ENCODE data around the gene PLA2G15. TPM values are rescaled to one million over a fixed set of nuclear protein-coding genes. Genes with fewer than 3 reads are reported as not detected.

Gene PLA2G15
- total and polyA plus RNA-seq, 9 donors, result 7.3 to 18.4 (median 9.7) TPM

GRCh38 chr16:68292425-68292824 is 47.3 kb downstream of the PLA2G15 start:
- DNase-seq, result no peak
- Histone ChIP-seq H3K27ac (no peak overlapping the region), H3K9me3 (no peaks in the 10 kb centered on the region), H3K27me3 (no peaks in the 10 kb centered on the region), H3K4me3 (no peak overlapping the region), H3K4me1 (ENCODE audit: insufficient read depth) (peaks cover 5% of the 10 kb centered on the region), H3K36me3 (no peaks in the 10 kb centered on the region)
- TF ChIP-seq EP300 (IDR thresholded peaks at IDR 0.05), result no peak
- no peak for TF ChIP-seq CTCF (IDR thresholded peaks at IDR 0.05)
- TF ChIP-seq POLR2A (IDR thresholded peaks at IDR 0.05), result no peak
- 90 to 96% (median 94%) methylated on average over 5 of the region's 5 CpGs for WGBS, 3 donors
- intact Hi-C loops (cut with DNase I), result no loop called here

DNA sequence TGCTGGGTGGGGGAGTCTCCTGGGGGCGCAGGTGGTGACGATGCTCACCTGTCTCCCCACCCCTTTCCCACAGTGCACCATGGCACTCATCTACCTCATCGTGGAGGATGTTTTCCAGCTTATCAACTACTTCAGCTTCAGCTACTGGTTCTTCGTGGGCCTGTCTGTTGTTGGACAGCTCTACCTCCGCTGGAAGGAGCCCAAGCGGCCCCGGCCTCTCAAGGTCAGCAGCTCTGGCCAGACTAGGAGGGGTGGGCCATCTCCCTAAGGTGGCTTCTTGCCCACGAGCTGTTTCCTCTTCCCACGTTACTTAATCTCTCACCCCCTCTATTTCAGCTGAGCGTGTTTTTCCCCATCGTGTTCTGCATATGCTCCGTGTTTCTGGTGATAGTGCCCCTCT is 51.1 kb downstream of the PLA2G15 start:
- no peak overlapping the region for H3K4me3 ChIP-seq
- H3K36me3 ChIP-seq, result no peaks in the 10 kb centered on the region
- TF ChIP-seq POLR2A (IDR thresholded peaks at IDR 0.05) (no peak), CTCF (IDR thresholded peaks at IDR 0.05) (no peak)
- H3K27ac ChIP-seq, result no peak overlapping the region
- intact Hi-C loops (cut with DNase I), result no loop called here
- peak; percentile 35 to 68 (median 54) for DNase-seq
- 12 to 29% (median 20%) methylated on average over 12 of the region's 12 CpGs for WGBS, 3 donors
- H3K9me3 ChIP-seq, result no peaks in the 10 kb centered on the region
- no peaks in the 10 kb centered on the region for H3K27me3 ChIP-seq
- H3K4me1 ChIP-seq (ENCODE audit: insufficient read depth), result peaks cover 5% of the 10 kb centered on the region

DNA sequence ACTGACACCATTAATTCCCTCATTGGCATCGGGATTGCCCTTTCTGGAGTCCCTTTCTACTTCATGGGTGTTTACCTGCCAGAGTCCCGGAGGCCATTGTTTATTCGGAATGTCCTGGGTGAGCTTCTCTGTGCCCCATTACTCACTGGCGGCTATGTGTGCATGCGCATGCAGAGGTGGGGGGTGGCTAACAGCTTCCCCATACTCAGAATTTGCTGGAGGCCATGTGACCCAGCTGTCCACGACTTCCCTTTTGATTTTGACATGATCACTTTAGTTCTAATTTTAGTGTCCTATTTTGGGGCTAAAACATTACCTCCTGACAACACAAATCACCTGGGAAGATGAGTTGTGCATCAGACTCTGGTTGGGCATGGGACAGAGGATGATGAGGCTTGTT is 51.5 kb downstream of the PLA2G15 start:
- DNase-seq, result no peak
- H3K27ac ChIP-seq, result no peak overlapping the region
- peaks cover 5% of the 10 kb centered on the region for H3K4me1 ChIP-seq (ENCODE audit: insufficient read depth)
- H3K27me3 ChIP-seq, result no peaks in the 10 kb centered on the region
- 59 to 72% (median 71%) methylated on average over 6 of the region's 6 CpGs for whole genome bisulfite sequencing, 3 donors
- no peaks in the 10 kb centered on the region for H3K36me3 ChIP-seq
- H3K9me3 ChIP-seq, result no peaks in the 10 kb centered on the region
- no peak overlapping the region for H3K4me3 ChIP-seq
- TF ChIP-seq POLR2A (IDR thresholded peaks at IDR 0.05), result no peak
- no peak for TF ChIP-seq EP300 (IDR thresholded peaks at IDR 0.05)
- no peak for TF ChIP-seq CTCF (IDR thresholded peaks at IDR 0.05)
- intact Hi-C loops (cut with DNase I), result no loop called here

DNA sequence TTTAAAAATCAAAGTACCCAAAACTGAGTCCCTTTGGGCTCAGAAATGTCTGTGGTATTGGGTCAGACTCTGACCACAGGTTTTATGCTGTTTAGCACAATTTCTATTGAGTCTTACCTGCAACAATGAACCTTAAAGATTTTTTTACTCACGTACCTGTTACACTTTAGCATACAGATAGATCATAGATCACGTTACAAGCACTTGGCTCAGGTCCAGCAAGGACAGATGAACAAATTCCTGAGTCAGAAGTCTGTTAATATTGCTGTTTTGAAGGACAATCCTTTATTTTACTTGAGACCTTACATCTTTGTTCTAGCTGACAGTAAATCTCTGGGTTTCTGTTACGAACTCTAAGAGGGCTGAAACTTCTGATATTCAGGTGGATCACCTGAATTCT is 52.7 kb downstream of the PLA2G15 start:
- Histone ChIP-seq H3K4me1 (ENCODE audit: insufficient read depth) (peaks cover 5% of the 10 kb centered on the region), H3K27ac (no peak overlapping the region), H3K4me3 (no peak overlapping the region), H3K27me3 (no peaks in the 10 kb centered on the region), H3K36me3 (no peaks in the 10 kb centered on the region), H3K9me3 (no peaks in the 10 kb centered on the region)
- DNase-seq, result no peak
- TF ChIP-seq CTCF (IDR thresholded peaks at IDR 0.05) (no peak), POLR2A (IDR thresholded peaks at IDR 0.05) (no peak), EP300 (IDR thresholded peaks at IDR 0.05) (no peak)
- intact Hi-C loops (cut with DNase I), result no loop called here
- 63 to 64% (median 64%) methylated on average over 3 of the region's 3 CpGs for WGBS, 3 donors

GRCh38 chr16:68298312-68298711 is 53.1 kb downstream of the PLA2G15 start:
- intact Hi-C loops (cut with DNase I), result no loop called here
- no peak overlapping the region for H3K4me3 ChIP-seq
- WGBS, 3 donors, result 76 to 95% (median 79%) methylated on average over 3 of the region's 3 CpGs
- TF ChIP-seq POLR2A (IDR thresholded peaks at IDR 0.05), result no peak
- TF ChIP-seq EP300 (IDR thresholded peaks at IDR 0.05), result no peak
- TF ChIP-seq CTCF (IDR thresholded peaks at IDR 0.05), result no peak
- no peak overlapping the region for H3K27ac ChIP-seq
- DNase-seq, result no peak
- peaks cover 5% of the 10 kb centered on the region for H3K4me1 ChIP-seq (ENCODE audit: insufficient read depth)
- no peaks in the 10 kb centered on the region for H3K36me3 ChIP-seq
- no peaks in the 10 kb centered on the region for H3K27me3 ChIP-seq
- H3K9me3 ChIP-seq, result no peaks in the 10 kb centered on the region
